ENCODE measurements around the gene ADARB1.

The ADARB1 gene

DNA sequence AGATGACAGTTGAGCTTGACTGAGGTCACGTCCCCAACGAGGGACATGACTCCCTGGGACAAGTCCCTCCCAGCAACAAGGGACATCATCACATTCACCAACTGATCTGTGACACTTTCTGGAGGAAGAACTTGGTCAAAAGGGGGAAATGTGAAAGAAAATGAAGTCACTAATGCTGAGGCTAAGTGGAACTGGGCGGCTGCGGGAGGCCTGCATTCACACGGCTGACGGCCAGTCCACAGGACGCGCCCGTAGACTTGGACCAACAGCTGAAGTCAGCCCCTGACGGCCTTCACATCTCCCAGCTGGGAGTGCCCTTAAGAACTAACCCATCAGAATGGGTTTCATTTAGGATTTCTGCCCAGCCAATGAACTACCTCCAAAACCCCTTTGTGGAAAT is 186.7 kb downstream of the ADARB1 start:
- TF ChIP-seq FOXM1 (IDR thresholded peaks at IDR 0.05; ENCODE audit: borderline replicate concordance) (no peak), FOXA1 (IDR thresholded peaks at IDR 0.05) (no peak), BHLHE40 (IDR thresholded peaks at IDR 0.05; ENCODE audit: borderline replicate concordance) (no peak), SP1 (IDR thresholded peaks at IDR 0.05) (no peak), ZNF384 (IDR thresholded peaks at IDR 0.05) (no peak), CTBP1 (IDR thresholded peaks at IDR 0.05; ENCODE audit: borderline replicate concordance) (no peak), FOXK2 (IDR thresholded peaks at IDR 0.05) (no peak), HDGF (IDR thresholded peaks at IDR 0.05; ENCODE audit: borderline replicate concordance) (no peak), ELF4 (IDR thresholded peaks at IDR 0.05) (no peak), LEF1 (IDR thresholded peaks at IDR 0.05; ENCODE audit: borderline replicate concordance) (no peak), NFRKB (IDR thresholded peaks at IDR 0.05) (no peak), TARDBP (IDR thresholded peaks at IDR 0.05) (no peak), SUZ12 (IDR thresholded peaks at IDR 0.05) (no peak), ARNT (IDR thresholded peaks at IDR 0.05) (no peak), L3MBTL2 (conservative IDR thresholded peaks at IDR 0.05) (no peak)
- TF ChIP-seq, protein P1, sequence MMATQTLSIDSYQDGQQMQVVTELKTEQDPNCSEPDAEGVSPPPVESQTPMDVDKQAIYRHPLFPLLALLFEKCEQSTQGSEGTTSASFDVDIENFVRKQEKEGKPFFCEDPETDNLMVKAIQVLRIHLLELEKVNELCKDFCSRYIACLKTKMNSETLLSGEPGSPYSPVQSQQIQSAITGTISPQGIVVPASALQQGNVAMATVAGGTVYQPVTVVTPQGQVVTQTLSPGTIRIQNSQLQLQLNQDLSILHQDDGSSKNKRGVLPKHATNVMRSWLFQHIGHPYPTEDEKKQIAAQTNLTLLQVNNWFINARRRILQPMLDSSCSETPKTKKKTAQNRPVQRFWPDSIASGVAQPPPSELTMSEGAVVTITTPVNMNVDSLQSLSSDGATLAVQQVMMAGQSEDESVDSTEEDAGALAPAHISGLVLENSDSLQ (IDR thresholded peaks at IDR 0.05), result no peak
- CTCF ChIA-PET, result no interaction called here
- POLR2A ChIA-PET, result no interaction called here
- DNase-seq (ENCODE audit: extremely low spot score), result no peak

DNA sequence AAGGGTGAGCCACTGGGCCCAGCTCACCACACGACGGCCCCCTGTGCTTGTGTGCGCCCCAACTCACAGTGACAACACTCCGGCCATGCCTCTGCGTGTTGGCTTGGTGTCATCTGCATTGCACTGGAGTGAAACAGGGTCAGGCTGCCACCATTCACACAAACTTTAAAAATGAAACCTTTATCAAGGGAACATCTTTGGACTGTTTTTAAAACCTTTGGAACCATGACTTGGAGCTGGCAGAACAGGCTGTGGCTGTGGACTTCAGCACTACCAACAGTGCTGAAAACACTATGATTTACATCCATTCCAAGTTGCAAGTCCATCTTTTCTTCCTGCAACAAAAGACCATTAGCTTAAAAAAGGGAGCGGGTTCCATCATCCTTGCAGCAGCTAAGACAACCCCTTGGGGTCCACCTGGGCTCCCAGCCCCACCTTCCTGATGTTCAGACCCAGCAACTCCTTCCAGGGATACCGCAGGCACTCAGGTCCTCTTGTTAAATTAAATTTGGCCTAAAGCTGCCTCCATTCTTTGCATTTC is 187.7 kb downstream of the ADARB1 start:
- no peak for DNase-seq (ENCODE audit: extremely low spot score)
- POLR2A ChIA-PET, result no interaction called here
- no peak for TF ChIP-seq ARNT (IDR thresholded peaks at IDR 0.05)
- TF ChIP-seq FOXA1 (IDR thresholded peaks at IDR 0.05), result no peak
- CTCF ChIA-PET, result interaction anchor here (0.9 kb wide), 1 partner anchor 560 kb away, joined by 3 read pairs; no protein-coding TSS in a partner anchor

DNA sequence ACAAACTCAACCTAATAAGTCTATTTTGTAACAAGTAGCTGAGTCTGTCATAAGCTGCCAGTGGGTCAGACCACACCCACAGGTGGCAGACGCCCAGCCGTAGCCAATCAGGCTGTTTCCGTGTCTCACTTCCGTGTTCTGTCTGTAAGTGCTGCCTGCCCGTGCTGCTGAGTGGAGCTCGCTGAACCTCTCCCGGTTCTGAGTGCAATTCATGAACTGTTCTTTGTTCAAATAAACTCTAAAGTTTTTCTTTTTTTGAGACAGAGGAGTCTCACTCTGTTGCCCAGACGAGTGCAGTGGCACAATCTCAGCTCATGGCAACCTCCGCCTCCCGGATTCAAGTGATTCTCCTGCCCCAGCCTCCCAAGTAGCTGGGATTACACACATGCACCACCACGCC is 188.2 kb downstream of the ADARB1 start:
- ChIA-PET CTCF (interaction anchor here (0.9 kb wide), 1 partner anchor 559 kb away, joined by 3 read pairs; no protein-coding TSS in a partner anchor), POLR2A (no interaction called here)
- no peak for DNase-seq (ENCODE audit: extremely low spot score)
- TF ChIP-seq SP1 (IDR thresholded peaks at IDR 0.05) (no peak), ZNF384 (IDR thresholded peaks at IDR 0.05) (no peak), BHLHE40 (IDR thresholded peaks at IDR 0.05; ENCODE audit: borderline replicate concordance) (no peak), ARNT (IDR thresholded peaks at IDR 0.05) (no peak), FOXK2 (IDR thresholded peaks at IDR 0.05) (no peak), FOXA1 (IDR thresholded peaks at IDR 0.05) (no peak), ELF4 (IDR thresholded peaks at IDR 0.05) (no peak), HDGF (IDR thresholded peaks at IDR 0.05; ENCODE audit: borderline replicate concordance) (no peak), FOXM1 (IDR thresholded peaks at IDR 0.05; ENCODE audit: borderline replicate concordance) (no peak), NFRKB (IDR thresholded peaks at IDR 0.05) (no peak)
- TF ChIP-seq, protein P1 (IDR thresholded peaks at IDR 0.05), result no peak

DNA sequence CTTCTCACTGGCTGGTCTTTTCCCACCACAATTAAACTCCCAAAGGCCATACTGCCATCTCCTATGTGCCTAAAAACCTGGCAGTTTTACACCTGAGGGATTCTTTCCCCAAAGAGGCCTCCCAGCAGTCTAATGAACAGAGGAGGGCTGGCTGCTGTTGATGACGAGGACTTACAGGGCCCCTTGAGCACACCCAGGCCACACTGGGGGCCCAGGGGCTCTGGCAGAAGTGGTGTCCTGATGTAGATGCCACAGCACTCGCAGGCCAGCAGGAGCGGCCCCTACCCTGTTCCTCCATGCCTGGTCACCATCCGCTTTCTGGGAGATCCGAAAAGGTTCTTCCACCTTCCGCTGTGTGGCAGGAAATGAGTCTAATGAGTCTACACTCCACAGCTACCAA is 189.2 kb downstream of the ADARB1 start:
- TF ChIP-seq SUZ12 (IDR thresholded peaks at IDR 0.05) (no peak), ELF4 (IDR thresholded peaks at IDR 0.05) (no peak), ZNF384 (IDR thresholded peaks at IDR 0.05) (no peak), SP1 (IDR thresholded peaks at IDR 0.05) (no peak), L3MBTL2 (conservative IDR thresholded peaks at IDR 0.05) (no peak), CTBP1 (IDR thresholded peaks at IDR 0.05; ENCODE audit: borderline replicate concordance) (no peak), FOXA1 (IDR thresholded peaks at IDR 0.05) (no peak), TARDBP (IDR thresholded peaks at IDR 0.05) (no peak), FOXK2 (IDR thresholded peaks at IDR 0.05) (no peak)
- TF ChIP-seq, protein P1 (IDR thresholded peaks at IDR 0.05), result no peak
- CTCF ChIA-PET, result no interaction called here
- DNase-seq (ENCODE audit: extremely low spot score), result no peak
- POLR2A ChIA-PET, result no interaction called here

DNA sequence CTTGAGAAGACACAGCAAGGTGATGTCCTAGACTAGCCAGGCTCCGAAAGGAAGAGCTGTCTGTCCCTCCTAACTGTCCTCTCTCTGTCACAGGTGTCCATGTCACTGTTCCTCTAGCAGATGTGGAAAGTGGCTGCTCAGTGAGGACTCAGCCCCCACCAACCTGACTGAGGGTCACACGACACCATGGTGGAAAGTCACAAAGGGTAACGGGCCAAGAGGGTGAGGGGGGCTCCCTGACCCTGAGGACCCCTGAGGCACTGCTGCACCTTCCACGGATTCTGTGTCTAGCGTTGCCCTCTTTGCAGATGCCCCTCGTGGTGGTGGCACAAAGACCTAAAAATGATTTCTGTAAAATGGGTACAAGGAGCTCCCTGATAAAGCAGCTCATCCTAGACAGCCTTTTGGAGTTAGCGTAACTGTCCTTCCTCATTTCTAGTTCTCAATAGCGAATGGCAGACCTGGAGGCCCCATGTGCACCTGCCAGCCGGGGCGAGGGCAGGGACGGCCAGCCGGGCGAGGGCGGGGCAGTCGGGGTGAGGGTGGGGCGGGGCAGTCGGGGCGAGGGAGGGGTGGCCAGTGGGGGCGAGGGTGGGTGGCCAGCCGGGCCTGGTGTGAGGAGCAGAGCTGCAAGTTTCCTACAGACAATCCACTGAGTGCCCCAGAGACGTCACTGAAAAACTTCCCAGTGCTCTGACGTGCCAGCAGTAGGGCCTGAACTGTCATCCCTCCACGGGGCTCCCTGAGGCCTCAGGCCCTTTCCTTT is 189.9 kb downstream of the ADARB1 start:
- ChIA-PET CTCF (no interaction called here), POLR2A (no interaction called here)
- TF ChIP-seq NFRKB (IDR thresholded peaks at IDR 0.05) (no peak), TARDBP (IDR thresholded peaks at IDR 0.05) (no peak), LEF1 (IDR thresholded peaks at IDR 0.05; ENCODE audit: borderline replicate concordance) (no peak), SP1 (IDR thresholded peaks at IDR 0.05) (no peak)
- no peak for DNase-seq (ENCODE audit: extremely low spot score)

DNA sequence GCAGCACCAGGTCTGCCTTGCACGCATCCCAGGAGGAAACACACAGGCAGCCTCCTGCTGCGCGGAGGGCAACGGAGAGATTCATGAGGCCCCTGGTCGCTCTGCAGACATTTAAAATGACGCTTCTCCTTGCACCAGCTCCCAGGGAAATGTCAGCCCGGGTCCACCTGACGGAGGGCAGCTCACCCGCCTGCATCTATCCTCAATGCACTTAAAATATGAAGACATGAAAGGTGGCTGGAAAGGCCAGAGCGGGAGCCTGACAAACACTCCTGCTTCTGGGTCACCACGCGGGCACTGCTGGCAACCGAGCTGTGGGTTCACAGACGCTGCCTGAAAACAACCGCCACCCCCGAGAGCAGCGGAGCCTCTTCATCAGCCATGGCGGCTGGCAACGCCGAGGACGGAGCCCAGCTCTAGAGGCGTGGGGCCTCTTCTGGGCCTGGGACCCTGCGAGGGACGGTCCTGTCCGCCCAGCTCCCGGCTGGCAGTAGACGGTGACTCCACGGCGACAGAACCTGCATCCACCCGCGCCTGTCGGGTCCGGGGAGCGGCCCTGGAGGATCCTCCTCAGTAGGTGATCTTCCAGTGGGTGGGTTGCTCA is 190.6 kb downstream of the ADARB1 start:
- DNase-seq (ENCODE audit: extremely low spot score), result no peak
- CTCF ChIA-PET, result no interaction called here
- TF ChIP-seq CTBP1 (IDR thresholded peaks at IDR 0.05; ENCODE audit: borderline replicate concordance) (no peak), ELF4 (IDR thresholded peaks at IDR 0.05) (no peak), FOXA1 (IDR thresholded peaks at IDR 0.05) (no peak), LEF1 (IDR thresholded peaks at IDR 0.05; ENCODE audit: borderline replicate concordance) (no peak), SP1 (IDR thresholded peaks at IDR 0.05) (no peak)
- TF ChIP-seq, protein P1 (IDR thresholded peaks at IDR 0.05), result no peak
- POLR2A ChIA-PET, result no interaction called here

All from HEK293T (cell line).